Stimulated activated CD8-positive, alpha-beta memory T cell treated with anti-CD3 and anti-CD28 coated beads, Interleukin-4, amount 100 ng/mL, for 48 hours (primary cell): ENCODE measurements around the gene MVK.

Source experiments
- DNase-seq: peaks from one replicate; pipeline ENCODE4 v3.0.0-alpha.2; 2020

MVK gene

DNA sequence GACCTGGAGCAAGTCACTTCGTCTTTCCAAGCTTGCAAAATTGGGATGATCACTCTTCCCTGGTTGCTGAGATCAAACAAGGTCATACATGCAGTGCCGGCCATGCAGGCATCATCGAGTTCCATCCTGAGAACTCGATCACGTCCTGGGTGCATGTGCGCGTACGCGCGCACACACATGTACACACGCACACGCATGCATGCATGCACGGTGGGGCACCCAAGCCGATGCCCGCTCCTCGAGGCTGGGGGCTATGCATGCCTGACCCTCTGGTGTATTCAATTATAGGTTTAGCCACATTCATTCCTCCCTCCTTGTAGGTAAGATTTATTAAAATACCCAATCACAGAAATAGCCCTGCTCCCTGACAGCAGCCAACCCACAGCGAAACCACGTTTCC is 26.3 kb upstream of the MVK start:
- no peak for DNase-seq

- DNase-seq, result no peak
Observed at GRCh38 chr12:109548258-109548657, 25.3 kb upstream of the MVK start.

DNA sequence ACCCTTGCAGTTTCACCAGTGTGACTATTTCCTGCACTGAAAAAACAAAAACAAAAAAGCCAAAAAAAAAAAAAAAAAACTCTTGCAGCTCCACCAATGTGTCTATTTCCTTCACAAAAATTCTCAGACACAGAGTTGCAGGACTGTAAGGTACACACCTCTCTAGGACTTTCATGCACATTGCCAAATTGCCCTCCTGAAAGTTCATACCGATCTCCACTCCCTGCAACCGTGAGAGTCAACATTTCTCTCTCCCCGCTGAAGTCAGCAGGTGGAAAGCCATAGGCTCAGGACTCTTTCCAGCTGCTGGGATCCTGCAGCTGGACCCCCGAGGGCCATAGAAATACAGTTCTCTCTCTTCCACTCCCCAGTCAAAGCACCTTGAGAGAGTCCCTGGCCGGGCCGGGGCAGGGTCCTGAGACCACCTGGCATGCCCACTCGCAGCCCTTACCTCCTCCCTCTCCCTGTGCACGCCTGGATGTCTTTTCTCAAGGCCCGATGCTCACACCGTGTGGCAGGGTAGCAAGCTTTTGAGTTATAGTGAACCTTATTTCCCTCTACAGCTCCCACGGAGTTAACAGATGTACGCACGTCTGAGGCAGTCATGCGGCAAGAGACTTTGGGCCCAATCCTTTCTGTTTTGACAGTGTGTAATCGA is 23.9 kb upstream of the MVK start:
- DNase-seq, result no peak

DNA sequence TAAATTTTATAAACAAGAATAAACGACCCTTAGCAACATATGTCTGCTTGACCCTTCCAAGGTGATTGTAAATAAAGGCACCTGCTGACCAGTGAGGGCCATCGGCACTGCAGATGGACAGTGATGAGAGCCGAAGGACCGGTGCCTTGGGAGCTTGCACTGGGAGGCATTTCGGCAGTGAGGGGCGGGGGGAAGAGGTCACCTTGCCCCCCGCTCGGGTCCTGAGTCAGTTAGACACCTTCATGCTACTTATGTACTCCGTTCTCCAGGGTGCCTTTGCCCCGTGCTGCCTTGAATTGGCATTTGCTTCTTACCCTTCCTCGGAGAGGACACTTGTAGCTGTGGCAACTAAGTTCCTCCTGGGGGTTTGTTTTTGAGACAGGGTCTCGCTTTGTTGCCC is 23.3 kb upstream of the MVK start:
- DNase-seq, result no peak

GRCh38 chr12:109551108-109551507 is 22.5 kb upstream of the MVK start:
- no peak for DNase-seq

DNA sequence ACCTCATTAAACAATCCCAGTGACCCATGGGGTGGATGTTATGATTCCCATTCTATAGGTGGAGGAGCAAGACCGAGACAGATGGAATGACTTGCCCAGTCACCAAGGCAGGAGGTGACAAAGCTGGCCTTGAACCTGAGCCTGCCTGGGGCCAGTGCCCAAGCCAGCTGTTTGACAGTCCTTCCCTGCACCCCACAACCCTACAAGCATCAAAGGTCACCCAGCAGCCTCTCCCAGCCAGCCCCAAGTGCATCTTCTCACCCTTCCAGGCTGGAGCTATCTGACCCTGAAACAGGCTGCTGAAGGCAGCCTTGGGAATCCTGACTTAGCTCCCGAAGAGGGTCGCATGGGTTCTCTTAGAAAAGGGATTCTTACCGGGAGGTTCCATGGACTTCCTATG is 20.6 kb upstream of the MVK start:
- DNase-seq, result no peak

- no peak for DNase-seq
Observed at GRCh38 chr12:109553483-109553882, 20.1 kb upstream of the MVK start.

DNA sequence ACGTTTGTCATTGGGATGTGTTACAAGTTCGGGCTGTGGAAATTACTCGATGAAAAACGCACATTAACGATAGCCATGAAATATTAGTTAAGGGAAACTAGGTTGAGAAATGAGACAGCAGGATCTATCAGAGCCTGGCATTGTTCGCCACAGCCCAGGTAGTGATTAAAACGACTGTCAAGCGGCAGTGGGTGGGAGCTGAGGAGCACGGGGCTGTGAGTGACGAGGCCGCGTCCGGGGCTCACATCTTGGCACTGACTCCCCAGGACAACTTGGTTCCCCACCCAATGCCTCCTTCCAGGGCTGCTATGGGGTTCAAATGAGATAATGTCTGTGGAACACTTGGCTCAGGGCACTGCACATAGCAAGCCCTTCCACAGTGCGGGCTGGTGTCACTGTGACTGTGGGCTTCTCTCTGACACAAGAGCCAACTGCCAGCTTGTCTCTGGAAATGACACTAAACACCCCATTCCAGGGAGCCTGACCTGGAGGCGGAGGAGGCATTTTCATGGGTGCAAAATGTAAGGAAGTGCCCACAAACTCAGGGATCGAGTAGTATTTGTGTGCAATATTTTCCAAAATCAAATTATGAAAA is 19.6 kb upstream of the MVK start:
- DNase-seq, result no peak

- no peak for DNase-seq
Observed at GRCh38 chr12:109554761-109555160, 18.8 kb upstream of the MVK start.

GRCh38 chr12:109555431-109556315 is 17.9 kb upstream of the MVK start:
- no peak for DNase-seq

DNA sequence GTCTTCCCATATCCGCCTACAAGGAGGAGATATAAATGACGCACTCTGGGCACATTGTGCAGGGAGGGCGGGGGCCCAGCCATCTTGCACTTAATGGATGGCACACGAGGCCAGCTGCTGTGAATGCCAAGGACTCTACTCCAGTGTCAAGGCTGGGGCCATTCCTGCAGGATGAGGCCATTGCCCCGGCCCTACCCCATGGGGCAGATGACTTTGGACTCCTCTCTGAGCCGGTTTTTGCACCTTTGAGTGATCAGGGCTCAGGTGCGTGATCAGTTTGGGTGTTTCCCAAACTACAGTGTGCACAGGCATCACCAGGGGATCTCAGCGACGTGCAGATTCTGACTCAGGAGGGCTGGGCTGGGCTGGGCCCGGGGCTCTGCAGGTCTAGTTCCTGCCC is 16.4 kb upstream of the MVK start:
- no peak for DNase-seq

GRCh38 chr12:109557805-109558204 is 15.8 kb upstream of the MVK start:
- DNase-seq, result no peak

DNA sequence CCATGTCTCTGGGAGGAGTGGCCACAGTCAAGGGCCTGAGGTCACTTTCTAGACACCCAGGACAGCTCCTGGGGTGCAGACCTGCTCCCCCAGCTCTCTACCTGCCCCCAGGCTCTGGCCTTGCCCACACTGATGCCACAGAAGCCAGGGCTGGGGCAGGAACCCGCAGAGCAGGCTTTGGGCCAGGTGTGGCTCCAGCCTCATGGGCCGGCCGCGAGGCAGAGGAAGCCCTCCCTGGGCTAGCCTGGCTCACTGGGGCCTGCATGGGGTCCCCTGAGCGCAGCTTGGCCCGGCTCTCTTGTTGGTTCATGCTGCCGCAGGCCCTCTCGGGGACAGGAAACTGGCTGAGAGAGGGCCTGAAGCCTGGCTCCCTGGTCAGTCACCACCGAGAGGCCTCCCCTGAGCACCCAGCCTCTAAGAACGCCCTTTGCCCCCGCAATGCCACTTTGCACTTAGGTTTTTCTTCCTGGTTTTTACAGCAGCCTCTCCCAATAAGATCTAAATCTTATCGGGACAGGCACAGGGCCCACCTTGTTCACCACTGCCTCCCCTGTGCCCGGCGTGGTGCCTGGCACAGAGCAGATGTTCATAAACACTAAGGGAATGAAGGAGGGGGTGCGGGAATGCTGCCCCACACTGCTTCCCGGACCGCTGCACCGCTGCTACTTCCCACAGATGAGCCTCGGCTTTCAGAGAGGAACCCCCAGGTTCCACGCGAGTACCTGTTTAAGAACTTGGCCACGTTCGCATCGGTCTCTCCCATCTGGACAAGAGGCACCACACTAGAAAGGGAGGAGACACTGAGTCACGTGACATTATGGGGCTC is 15.0 kb upstream of the MVK start:
- DNase-seq, result no peak

DNA sequence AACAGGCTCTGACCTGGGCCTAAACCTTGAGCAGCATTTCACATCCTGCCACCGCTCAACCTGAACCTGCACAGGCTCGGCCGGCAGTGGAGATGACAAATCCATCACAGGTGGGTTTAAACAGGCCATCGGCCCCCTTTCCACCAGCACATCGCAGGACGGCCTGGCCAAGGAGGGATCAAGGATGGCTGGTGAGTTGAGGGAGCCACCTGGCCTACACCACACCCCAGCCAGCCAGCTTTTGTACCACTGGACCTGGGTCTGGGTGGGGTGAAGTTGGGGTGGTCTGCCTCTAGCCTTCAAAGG is 14.4 kb upstream of the MVK start:
- DNase-seq, result no peak

DNA sequence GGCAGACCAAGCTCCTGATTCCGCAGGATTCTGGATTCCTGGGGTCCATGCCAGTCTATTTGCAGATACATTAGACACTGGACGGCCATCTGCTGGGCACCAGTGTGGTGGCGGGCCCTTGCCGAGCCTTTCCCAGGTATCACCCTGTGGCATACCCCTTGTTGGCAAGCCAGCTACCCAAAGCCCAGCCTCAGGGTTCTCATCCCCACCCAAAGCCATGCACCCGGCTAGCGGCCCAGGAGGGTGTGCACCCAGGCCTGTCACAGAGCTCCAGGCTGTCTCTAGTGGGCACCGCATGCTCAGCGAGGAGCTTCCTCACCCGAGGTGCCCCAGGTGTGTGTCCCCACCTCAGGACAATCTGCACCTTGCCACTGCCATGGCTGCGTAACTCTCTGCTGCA is 14.0 kb upstream of the MVK start:
- DNase-seq, result no peak

- no peak for DNase-seq
Observed at GRCh38 chr12:109560867-109561710, 12.5 kb upstream of the MVK start.

- no peak for DNase-seq
Observed at GRCh38 chr12:109561711-109562030, 11.9 kb upstream of the MVK start.

DNA sequence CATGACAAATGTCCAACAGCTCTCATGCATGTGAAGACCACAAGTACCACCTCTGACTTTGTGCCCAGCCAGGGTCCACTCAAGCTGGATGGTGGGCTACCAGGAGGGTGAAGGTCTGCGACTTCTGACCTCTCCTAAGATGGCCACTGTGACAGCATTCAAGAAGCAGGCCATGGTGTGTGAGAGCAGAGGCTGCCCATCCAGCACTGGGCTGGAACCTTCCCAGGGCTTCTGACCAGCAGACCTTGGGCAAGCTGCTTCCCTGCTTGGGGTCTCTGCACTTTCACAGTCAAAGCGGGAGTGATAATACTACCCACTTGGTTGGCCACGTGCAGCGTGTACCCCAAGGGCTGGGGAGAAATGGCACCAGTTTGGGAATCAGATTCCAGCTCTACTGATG is 10.7 kb upstream of the MVK start:
- no peak for DNase-seq

- DNase-seq, result no peak
Observed at GRCh38 chr12:109563291-109564284, 10.0 kb upstream of the MVK start.

DNA sequence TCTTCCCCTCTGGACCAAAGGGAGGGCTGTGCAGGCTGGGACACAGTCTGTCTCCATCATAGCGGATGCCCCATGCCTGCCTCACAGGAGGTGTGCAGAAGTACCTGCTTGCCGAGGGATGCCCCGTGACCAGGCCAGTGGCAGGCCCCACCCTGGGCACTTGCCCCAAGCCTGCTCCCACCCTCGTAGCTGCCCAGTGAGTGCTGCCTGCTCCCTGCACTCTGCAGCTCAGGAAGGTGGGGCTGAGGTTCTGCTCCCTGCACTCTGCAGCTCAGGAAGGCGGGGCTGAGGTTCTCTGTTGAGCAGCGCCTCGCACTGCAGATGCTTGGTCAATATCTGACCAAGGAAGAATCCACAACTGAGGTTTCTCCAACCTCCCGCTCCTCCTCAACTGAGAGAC is 7.2 kb upstream of the MVK start:
- no peak for DNase-seq

DNA sequence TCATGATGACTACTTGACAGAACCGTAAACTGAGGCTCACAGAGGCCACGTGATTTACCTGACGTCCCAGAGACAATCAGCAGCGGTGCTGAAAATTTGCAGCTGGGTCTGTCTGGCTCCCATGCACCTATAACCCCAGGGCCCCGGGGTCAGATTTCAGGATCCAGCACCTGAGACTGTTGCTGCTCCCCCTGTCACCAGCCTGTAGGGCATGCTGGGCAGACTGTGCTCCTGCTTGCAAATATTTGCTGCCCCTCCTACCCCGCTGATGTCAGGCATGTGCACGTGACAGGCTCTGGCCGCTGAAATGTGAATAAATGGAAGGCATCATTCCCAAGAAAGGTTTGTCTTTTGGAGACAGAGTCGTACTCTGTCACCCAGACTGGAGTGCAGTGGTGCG is 6.3 kb upstream of the MVK start:
- no peak for DNase-seq
